Activated CD4-positive, alpha-beta memory T cell treated with anti-CD3 and anti-CD28 coated beads, Interleukin-2, amount 10 ng/mL, durations not matched to agents 7 days and 5 days (primary cell): ENCODE data around the gene EYS. TPM values are rescaled to one million over a fixed set of nuclear protein-coding genes. Genes with fewer than 3 reads are reported as not detected.

ENCODE experiments used
- CTCF ChIA-PET: fragments of 350-600 bp; sonication (Branson Sonifier 250); formaldehyde crosslinking; loops from one replicate; lab custom pipeline; 2021; ENCODE audit warnings: antibody characterized with exemption, inconsistent platforms; lab: Charles Lee
- POLR2A ChIA-PET: fragments of 350-600 bp; sonication (Branson Sonifier 250); formaldehyde crosslinking; loops from one replicate; lab custom pipeline; 2021; ENCODE audit warnings: antibody characterized with exemption; lab: Charles Lee
- DNase-seq: peaks from one replicate; pipeline ENCODE4 v3.0.0-alpha.2; 2020
- H3K27ac Mint-ChIP-seq: one replicate; pipeline ENCODE4 v1.8.0; 2021; ENCODE audit warnings: mild to moderate bottlenecking, mixed read lengths
- H3K27me3 Mint-ChIP-seq: one replicate; pipeline ENCODE4 v1.8.0; 2021; ENCODE audit warnings: mixed read lengths
- H3K36me3 Mint-ChIP-seq: one replicate; pipeline ENCODE4 v1.8.0; 2021; ENCODE audit warnings: low read depth, mixed read lengths
- H3K4me1 Mint-ChIP-seq: one replicate; pipeline ENCODE4 v1.8.0; 2021; ENCODE audit warnings: mixed read lengths
- H3K4me3 Mint-ChIP-seq: one replicate; pipeline ENCODE4 v1.8.0; 2021; ENCODE audit warnings: mild to moderate bottlenecking, mixed read lengths
- H3K9me3 Mint-ChIP-seq: one replicate; pipeline ENCODE4 v1.8.0; 2021; ENCODE audit warnings: mixed read lengths
- total RNA-seq, 2 experiments: library from RNA; stranded (reverse); gene quantifications; one replicate each; pipeline ENCODE4 v1.2.3, GENCODE V29; 2021

EYS gene
- total RNA-seq, 2 experiments from 2014 or later, result not detected

GRCh38 chr6:64680446-64680845, 1026.6 kb downstream of the EYS start:
- no peaks in the 10 kb centered on the region for H3K27me3 Mint-ChIP-seq
- H3K4me3 Mint-ChIP-seq, result no peak overlapping the region
- H3K36me3 Mint-ChIP-seq, result no peaks in the 10 kb centered on the region
- H3K27ac Mint-ChIP-seq, result no peak overlapping the region
- peaks cover 13% of the 10 kb centered on the region for H3K9me3 Mint-ChIP-seq
- DNase-seq, result no peak
- H3K4me1 Mint-ChIP-seq, result no peaks in the 10 kb centered on the region
- ChIA-PET POLR2A (no interaction called here), CTCF (no interaction called here)

- H3K36me3 Mint-ChIP-seq, result no peaks in the 10 kb centered on the region
- H3K4me3 Mint-ChIP-seq, result no peak overlapping the region
- CTCF ChIA-PET, result interaction anchor here (0.6 kb wide), 1 partner anchor 78 kb away, joined by 3 read pairs; no protein-coding TSS in a partner anchor
- H3K27ac Mint-ChIP-seq, result no peak overlapping the region
- no peaks in the 10 kb centered on the region for H3K27me3 Mint-ChIP-seq
- DNase-seq, result no peak
- peaks cover 13% of the 10 kb centered on the region for H3K9me3 Mint-ChIP-seq
- H3K4me1 Mint-ChIP-seq, result no peaks in the 10 kb centered on the region
- POLR2A ChIA-PET, result no interaction called here
Measured at GRCh38 chr6:64679416-64679815, 1027.6 kb downstream of the EYS start.

- H3K27me3 Mint-ChIP-seq, result no peaks in the 10 kb centered on the region
- no peak overlapping the region for H3K4me3 Mint-ChIP-seq
- CTCF ChIA-PET, result no interaction called here
- no peak for DNase-seq
- peaks cover 2% of the 10 kb centered on the region for H3K9me3 Mint-ChIP-seq
- no peaks in the 10 kb centered on the region for H3K36me3 Mint-ChIP-seq
- no peaks in the 10 kb centered on the region for H3K4me1 Mint-ChIP-seq
- POLR2A ChIA-PET, result no interaction called here
- no peak overlapping the region for H3K27ac Mint-ChIP-seq
Measured at GRCh38 chr6:64672651-64673050, 1034.4 kb downstream of the EYS start.

GRCh38 chr6:64672131-64672530, 1034.9 kb downstream of the EYS start:
- POLR2A ChIA-PET, result no interaction called here
- Mint-ChIP-seq H3K4me1 (no peaks in the 10 kb centered on the region), H3K36me3 (no peaks in the 10 kb centered on the region), H3K9me3 (peaks cover 2% of the 10 kb centered on the region), H3K27me3 (no peaks in the 10 kb centered on the region), H3K27ac (no peak overlapping the region), H3K4me3 (no peak overlapping the region)
- no peak for DNase-seq
- CTCF ChIA-PET, result no interaction called here

GRCh38 chr6:64665137-64665536, 1041.9 kb downstream of the EYS start:
- Mint-ChIP-seq H3K9me3 (peaks cover 12% of the 10 kb centered on the region), H3K36me3 (no peaks in the 10 kb centered on the region), H3K27me3 (no peaks in the 10 kb centered on the region), H3K27ac (no peak overlapping the region), H3K4me3 (no peak overlapping the region), H3K4me1 (no peaks in the 10 kb centered on the region)
- CTCF ChIA-PET, result no interaction called here
- DNase-seq, result no peak
- POLR2A ChIA-PET, result no interaction called here

GRCh38 chr6:64664480-64664879, 1042.5 kb downstream of the EYS start:
- POLR2A ChIA-PET, result no interaction called here
- H3K4me3 Mint-ChIP-seq, result no peak overlapping the region
- CTCF ChIA-PET, result no interaction called here

GRCh38 chr6:64644024-64644423, 1063.0 kb downstream of the EYS start:
- H3K27me3 Mint-ChIP-seq, result no peaks in the 10 kb centered on the region
- CTCF ChIA-PET, result no interaction called here
- POLR2A ChIA-PET, result no interaction called here

More at GRCh38 chr6:64664480-64664879, 1042.5 kb downstream of the EYS start:
- no peaks in the 10 kb centered on the region for H3K36me3 Mint-ChIP-seq
- no peaks in the 10 kb centered on the region for H3K27me3 Mint-ChIP-seq
- H3K27ac Mint-ChIP-seq, result no peak overlapping the region
- no peaks in the 10 kb centered on the region for H3K4me1 Mint-ChIP-seq
- H3K9me3 Mint-ChIP-seq, result peaks cover 10% of the 10 kb centered on the region
- DNase-seq, result no peak

GRCh38 chr6:64630901-64631300, 1076.1 kb downstream of the EYS start:
- H3K36me3 Mint-ChIP-seq, result no peaks in the 10 kb centered on the region
- ChIA-PET CTCF (no interaction called here), POLR2A (no interaction called here)

More at GRCh38 chr6:64644024-64644423, 1063.0 kb downstream of the EYS start:
- Mint-ChIP-seq H3K27ac (no peak overlapping the region), H3K4me3 (no peak overlapping the region), H3K36me3 (no peaks in the 10 kb centered on the region), H3K4me1 (no peaks in the 10 kb centered on the region), H3K9me3 (peaks cover 5% of the 10 kb centered on the region)
- DNase-seq, result no peak

GRCh38 chr6:64622944-64623343, 1084.1 kb downstream of the EYS start:
- Mint-ChIP-seq H3K36me3 (no peaks in the 10 kb centered on the region), H3K9me3 (peaks cover 7% of the 10 kb centered on the region), H3K4me1 (no peaks in the 10 kb centered on the region), H3K4me3 (no peak overlapping the region), H3K27ac (no peak overlapping the region), H3K27me3 (no peaks in the 10 kb centered on the region)
- no peak for DNase-seq
- CTCF ChIA-PET, result no interaction called here
- POLR2A ChIA-PET, result no interaction called here

More at GRCh38 chr6:64630901-64631300, 1076.1 kb downstream of the EYS start:
- Mint-ChIP-seq H3K4me1 (no peaks in the 10 kb centered on the region), H3K27me3 (no peaks in the 10 kb centered on the region), H3K9me3 (peaks cover 2% of the 10 kb centered on the region), H3K4me3 (no peak overlapping the region), H3K27ac (no peak overlapping the region)
- DNase-seq, result no peak

- POLR2A ChIA-PET, result no interaction called here
- no peaks in the 10 kb centered on the region for H3K9me3 Mint-ChIP-seq
- CTCF ChIA-PET, result no interaction called here
Measured at GRCh38 chr6:64602993-64603392, 1104.0 kb downstream of the EYS start.

GRCh38 chr6:64591676-64592036, 1115.4 kb downstream of the EYS start:
- no peaks in the 10 kb centered on the region for H3K27me3 Mint-ChIP-seq
- DNase-seq, result no peak
- peaks cover 12% of the 10 kb centered on the region for H3K9me3 Mint-ChIP-seq
- H3K27ac Mint-ChIP-seq, result no peak overlapping the region
- H3K36me3 Mint-ChIP-seq, result no peaks in the 10 kb centered on the region
- no peaks in the 10 kb centered on the region for H3K4me1 Mint-ChIP-seq
- ChIA-PET POLR2A (no interaction called here), CTCF (no interaction called here)
- no peak overlapping the region for H3K4me3 Mint-ChIP-seq

More at GRCh38 chr6:64602993-64603392, 1104.0 kb downstream of the EYS start:
- Mint-ChIP-seq H3K4me3 (no peak overlapping the region), H3K4me1 (no peaks in the 10 kb centered on the region), H3K36me3 (no peaks in the 10 kb centered on the region), H3K27ac (no peak overlapping the region), H3K27me3 (no peaks in the 10 kb centered on the region)
- DNase-seq, result no peak

- Mint-ChIP-seq H3K27ac (no peak overlapping the region), H3K36me3 (no peaks in the 10 kb centered on the region), H3K4me1 (no peaks in the 10 kb centered on the region), H3K9me3 (peaks cover 12% of the 10 kb centered on the region), H3K27me3 (no peaks in the 10 kb centered on the region), H3K4me3 (no peak overlapping the region)
- DNase-seq, result no peak
- CTCF ChIA-PET, result no interaction called here
- POLR2A ChIA-PET, result no interaction called here
Measured at GRCh38 chr6:64590965-64591675, 1115.9 kb downstream of the EYS start.

- Mint-ChIP-seq H3K4me1 (no peaks in the 10 kb centered on the region), H3K27me3 (no peaks in the 10 kb centered on the region), H3K9me3 (peaks cover 12% of the 10 kb centered on the region), H3K27ac (no peak overlapping the region), H3K4me3 (no peak overlapping the region), H3K36me3 (no peaks in the 10 kb centered on the region)
- ChIA-PET POLR2A (no interaction called here), CTCF (no interaction called here)
- DNase-seq, result no peak
Measured at GRCh38 chr6:64589961-64590360, 1117.1 kb downstream of the EYS start.

- H3K36me3 Mint-ChIP-seq, result no peaks in the 10 kb centered on the region
- no peaks in the 10 kb centered on the region for H3K27me3 Mint-ChIP-seq
- H3K4me3 Mint-ChIP-seq, result no peak overlapping the region
- DNase-seq, result no peak
- ChIA-PET POLR2A (no interaction called here), CTCF (no interaction called here)
- H3K4me1 Mint-ChIP-seq, result no peaks in the 10 kb centered on the region
- no peak overlapping the region for H3K27ac Mint-ChIP-seq
- H3K9me3 Mint-ChIP-seq, result peaks cover 6% of the 10 kb centered on the region
Measured at GRCh38 chr6:64580346-64580745, 1126.7 kb downstream of the EYS start.
